Measurements from ENCODE around the gene WDR90. TPM values are rescaled to one million over a fixed set of nuclear protein-coding genes. Genes with fewer than 3 reads are reported as not detected.

Gene WDR90
- total and polyA plus RNA-seq, 2 of the 13 experiments (the other 11 are each of a cell fraction or from before 2014, with no cell fraction given), result 14.9 to 28.9 TPM

- in situ Hi-C loops (cut with HindIII; ENCODE audit: extremely low pct_ligation_motif_present, low pct_unique_long_range_greater_than_20kb), result no loop called here
- no peak overlapping the region for H3K27ac ChIP-seq (ENCODE audit: extremely low read length, insufficient read depth, low read length)
- FAIRE-seq (no peak), DNase-seq (ENCODE audit: low spot score) (no peak), ATAC-seq (no peak)
- ChIA-PET POLR2A (no interaction called here), CTCF (ENCODE audit: low intra/inter-chr PET ratio, low total read pairs) (no interaction called here)
- H2AFZ ChIP-seq (ENCODE audit: low read length), result no peak overlapping the region
- BruUV-seq (replicated peaks), result no TSS peak
- H3K9me3 ChIP-seq (ENCODE audit: low read length), result no peaks in the 10 kb centered on the region
- H4K20me1 ChIP-seq (ENCODE audit: insufficient read depth, low read length), result no peaks in the 10 kb centered on the region
- H3K4me2 ChIP-seq (ENCODE audit: low read depth, low read length), result no peak overlapping the region
- H3K36me3 ChIP-seq (replicated peaks in 1 of 2; ENCODE audit: control insufficient read depth in 1 of 2, insufficient read depth in 2 of 2, low read length in 2 of 2), result peaks cover 3 to 4% of the 10 kb centered on the region in 2 experiments; a peak in 2 of 5 replicates
- intact Hi-C loops (cut with micrococcal nuclease; ENCODE audit: unreplicated experiment), result no loop called here
- no peak for TF ChIP-seq ZNF3 (CRISPR knock-in tag; IDR thresholded peaks at IDR 0.05)
- TF ChIP-seq ZNF710 (CRISPR knock-in tag; IDR thresholded peaks at IDR 0.05; ENCODE audit: borderline replicate concordance), result peak; percentile 21; the same call in 1 of the 2 replicates
- no peak overlapping the region for H3K4me3 ChIP-seq (replicated peaks in 1 of 3; ENCODE audit: insufficient read depth in 1 of 3, low read depth in 2 of 3, low read length in 3 of 3)
- peaks cover 6% of the 10 kb centered on the region for H3K79me2 ChIP-seq (ENCODE audit: insufficient read depth, low read length)
- no peak overlapping the region for H3K9ac ChIP-seq (ENCODE audit: insufficient read depth, low read depth, low read length)
- peaks cover 31% of the 10 kb centered on the region for H3K4me1 ChIP-seq (ENCODE audit: insufficient read depth, low read length)
- H3K27me3 ChIP-seq (ENCODE audit: control insufficient read depth in 1 of 2, insufficient read depth in 2 of 2, low read length in 2 of 2), result no peaks in the 10 kb centered on the region
- WGBS (ENCODE audit: low lambda C conversion rate), result 85% methylated on average over 9 of the region's 9 CpGs
Measured at GRCh38 chr16:631808-632358, 17.3 kb upstream of the WDR90 start.

- ChIA-PET CTCF (ENCODE audit: low intra/inter-chr PET ratio, low total read pairs) (no interaction called here), POLR2A (no interaction called here)
- FAIRE-seq, result no peak
- H3K9ac ChIP-seq (ENCODE audit: insufficient read depth, low read depth, low read length), result no peak overlapping the region
- H3K9me3 ChIP-seq (ENCODE audit: low read length), result no peaks in the 10 kb centered on the region
- no peaks in the 10 kb centered on the region for H4K20me1 ChIP-seq (ENCODE audit: insufficient read depth, low read length)
- WGBS (ENCODE audit: low lambda C conversion rate), result 98% methylated on average over 39 of the region's 67 CpGs
- peaks cover 37% of the 10 kb centered on the region for H3K4me1 ChIP-seq (ENCODE audit: insufficient read depth, low read length)
- H3K27me3 ChIP-seq (ENCODE audit: control insufficient read depth in 1 of 2, insufficient read depth in 2 of 2, low read length in 2 of 2), result no peaks in the 10 kb centered on the region
- peaks cover 6% of the 10 kb centered on the region for H3K79me2 ChIP-seq (ENCODE audit: insufficient read depth, low read length)
- no peak for DNase-seq (ENCODE audit: low spot score)
- intact Hi-C loops (cut with micrococcal nuclease; ENCODE audit: unreplicated experiment), result no loop called here
- BruUV-seq (replicated peaks), result no TSS peak
- in situ Hi-C loops (cut with HindIII; ENCODE audit: extremely low pct_ligation_motif_present, low pct_unique_long_range_greater_than_20kb), result no loop called here
- H3K36me3 ChIP-seq (replicated peaks in 1 of 2; ENCODE audit: control insufficient read depth in 1 of 2, insufficient read depth in 2 of 2, low read length in 2 of 2), result peaks cover 0 to 4% of the 10 kb centered on the region in 2 experiments; a peak in 1 of 5 replicates
- H3K4me3 ChIP-seq (replicated peaks in 1 of 3; ENCODE audit: insufficient read depth in 1 of 3, low read depth in 2 of 3, low read length in 3 of 3), result no peak overlapping the region
- H2AFZ ChIP-seq (ENCODE audit: low read length), result no peak overlapping the region
- H3K4me2 ChIP-seq (ENCODE audit: low read depth, low read length), result no peak overlapping the region
- no peak for ATAC-seq
- H3K27ac ChIP-seq (ENCODE audit: extremely low read length, insufficient read depth, low read length), result no peak overlapping the region
- TF ChIP-seq NONO (IDR thresholded peaks at IDR 0.05) (no peak), NONO (CRISPR knock-in tag; conservative IDR thresholded peaks at IDR 0.05) (0 out of 2 replicates have a peak, but pooled peaks have one; percentile 15), NR2F6 (IDR thresholded peaks at IDR 0.05) (no peak), NR2F6 (CRISPR knock-in tag; IDR thresholded peaks at IDR 0.05) (no peak), ZBTB38 (CRISPR knock-in tag; IDR thresholded peaks at IDR 0.05) (peak; percentile 77), ZNF510 (CRISPR knock-in tag; IDR thresholded peaks at IDR 0.05; ENCODE audit: low read depth) (no peak), PAF1 (CRISPR knock-in tag; IDR thresholded peaks at IDR 0.05) (no peak), ZNF816 (CRISPR knock-in tag; IDR thresholded peaks at IDR 0.05; ENCODE audit: borderline replicate concordance) (no peak), RELA (CRISPR knock-in tag; IDR thresholded peaks at IDR 0.05) (no peak), POLR2A (IDR thresholded peaks at IDR 0.05; ENCODE audit: insufficient read depth in 1 of 2, low read depth in 2 of 2, low read length in 2 of 2) (peak in 1 of 2 experiments; percentile 42; a peak in 1 of 4 replicates), ZNF383 (CRISPR knock-in tag; IDR thresholded peaks at IDR 0.05; ENCODE audit: borderline replicate concordance) (no peak), SUZ12 (IDR thresholded peaks at IDR 0.05; ENCODE audit: low read depth, low read length) (no peak), IKZF1 (IDR thresholded peaks at IDR 0.05) (no peak)
- TF ChIP-seq, protein P1, sequence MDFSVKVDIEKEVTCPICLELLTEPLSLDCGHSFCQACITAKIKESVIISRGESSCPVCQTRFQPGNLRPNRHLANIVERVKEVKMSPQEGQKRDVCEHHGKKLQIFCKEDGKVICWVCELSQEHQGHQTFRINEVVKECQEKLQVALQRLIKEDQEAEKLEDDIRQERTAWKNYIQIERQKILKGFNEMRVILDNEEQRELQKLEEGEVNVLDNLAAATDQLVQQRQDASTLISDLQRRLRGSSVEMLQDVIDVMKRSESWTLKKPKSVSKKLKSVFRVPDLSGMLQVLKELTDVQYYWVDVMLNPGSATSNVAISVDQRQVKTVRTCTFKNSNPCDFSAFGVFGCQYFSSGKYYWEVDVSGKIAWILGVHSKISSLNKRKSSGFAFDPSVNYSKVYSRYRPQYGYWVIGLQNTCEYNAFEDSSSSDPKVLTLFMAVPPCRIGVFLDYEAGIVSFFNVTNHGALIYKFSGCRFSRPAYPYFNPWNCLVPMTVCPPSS (IDR thresholded peaks at IDR 0.05), result no peak
Measured at GRCh38 chr16:632486-633335, 16.5 kb upstream of the WDR90 start.
